AG04450 (cell line): ENCODE measurements around the gene LUC7L3. TPM values are rescaled to one million over a fixed set of nuclear protein-coding genes. Genes with fewer than 3 reads are reported as not detected.

Experiments
- CTCF ChIA-PET: fragments of 300-600, 350-600 bp; formaldehyde crosslinking; extraction: SDS; loops from one replicate; lab custom pipeline; 2022; ENCODE audit warnings: antibody characterized with exemption, inconsistent platforms; lab: Charles Lee
- POLR2A ChIA-PET: fragments of 350-600 bp; formaldehyde crosslinking; extraction: SDS; loops from one replicate; lab custom pipeline; 2021; ENCODE audit warnings: antibody characterized with exemption, inconsistent platforms; lab: Yijun Ruan, JAX
- DNase-seq: peaks from one replicate; pipeline ENCODE4 v3.0.0-alpha.2; 2011; ENCODE audit warnings: low read depth, low spot score
- H3K27ac ChIP-seq: one replicate; pipeline ENCODE4 v1.5.1; 2012; ENCODE audit warnings: low read depth, low read length, control low read depth
- H3K27me3 ChIP-seq: one replicate; pipeline ENCODE4 v1.6.0; 2012; ENCODE audit warnings: low read length; ENCODE audit not compliant: control insufficient read depth, insufficient read depth
- H3K4me3 ChIP-seq: 2 replicates; pipeline ENCODE4 v1.5.1; 2011; ENCODE audit warnings: mild to moderate bottlenecking, low read depth, low read length, control low read depth
- H3K9me3 ChIP-seq: 2 replicates; pipeline ENCODE4 v1.5.1; 2012; ENCODE audit warnings: low read length; ENCODE audit not compliant: control insufficient read depth, insufficient read depth
- CTCF ChIP-seq: IDR thresholded peaks from 2 replicates; pipeline ENCODE4 v1.5.1; 2011; ENCODE audit warnings: low read depth, low read length, control low read depth, inconsistent platforms
- polyA plus RNA-seq: library from polyadenylated mRNA; depleted of rRNA; stranded (reverse); fragments of >200 nt; gene quantifications from 2 replicates; pipeline ENCODE4 v1.2.3, GENCODE V29; 2011

The LUC7L3 gene
- polyA plus RNA-seq, 1 experiment, result 120 TPM

DNA sequence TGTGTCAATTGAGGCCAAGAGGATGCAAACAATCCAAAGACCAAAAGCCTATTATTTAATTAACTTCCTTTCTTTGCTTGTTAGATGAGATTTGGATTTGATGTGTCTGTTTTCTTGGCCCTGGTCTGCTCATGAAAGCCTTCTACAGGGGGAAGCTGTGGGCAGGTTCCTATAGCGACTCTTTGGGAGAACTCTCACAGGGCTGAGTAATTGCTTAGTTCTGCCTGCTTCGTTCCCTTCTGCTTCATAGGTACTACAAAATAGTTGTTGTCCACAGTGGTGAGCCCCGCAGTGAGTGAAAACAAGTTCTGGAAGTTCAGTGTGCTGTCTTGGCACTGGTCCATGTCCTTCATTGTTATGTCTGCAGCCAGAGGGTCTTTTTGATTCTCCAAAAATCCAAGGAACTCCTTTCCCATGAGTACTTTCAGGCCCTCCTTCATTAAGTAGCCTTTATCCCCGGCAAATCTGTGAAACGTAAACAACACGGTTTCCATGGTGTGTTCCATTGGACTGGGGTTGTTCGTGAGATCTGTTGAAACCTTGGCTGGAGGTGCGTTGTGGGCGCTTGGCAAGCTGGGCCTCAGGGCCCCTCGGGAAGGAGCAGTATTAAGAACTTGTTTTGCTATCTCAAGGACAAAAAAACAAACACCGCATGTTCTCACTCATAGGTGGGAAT, 77.9 kb downstream of the LUC7L3 start:
- ChIA-PET CTCF (interaction anchor here (1.0 to 1.6 kb wide), 3 partner anchors 14 to 55 kb away, joined by 3 to 5 read pairs (median 5); no protein-coding TSS in a partner anchor), POLR2A (no interaction called here)

GRCh38 chr17:50798424-50799288, 79.3 kb downstream of the LUC7L3 start:
- no peak for DNase-seq
- ChIA-PET CTCF (interaction anchor here (1.0 to 1.5 kb wide), 2 partner anchors 15 to 18 kb away, joined by 3 to 5 read pairs; no protein-coding TSS in a partner anchor), POLR2A (interaction anchor here (0.6 to 1.2 kb wide), 2 partner anchors 12 to 68 kb away, joined by 3 to 4 read pairs; partner anchors contain the start of gene TOB1)
- Histone ChIP-seq H3K27ac (no peak overlapping the region), H3K9me3 (no peaks in the 10 kb centered on the region), H3K27me3 (no peaks in the 10 kb centered on the region), H3K4me3 (no peak overlapping the region)
- no peak for TF ChIP-seq CTCF

More for the DNA sequence above, 77.9 kb downstream of the LUC7L3 start:
- no peak overlapping the region for H3K27ac ChIP-seq
- no peaks in the 10 kb centered on the region for H3K27me3 ChIP-seq
- DNase-seq, result no peak
- no peak overlapping the region for H3K4me3 ChIP-seq
- no peak for TF ChIP-seq CTCF
- H3K9me3 ChIP-seq, result no peaks in the 10 kb centered on the region

GRCh38 chr17:50799582-50799981, 80.2 kb downstream of the LUC7L3 start:
- POLR2A ChIA-PET, result no interaction called here
- no peak for DNase-seq
- CTCF ChIA-PET, result interaction anchor here (1.5 kb wide), 1 partner anchor 16 kb away, joined by 5 read pairs; no protein-coding TSS in a partner anchor
- Histone ChIP-seq H3K27me3 (no peaks in the 10 kb centered on the region), H3K27ac (no peak overlapping the region), H3K9me3 (no peaks in the 10 kb centered on the region), H3K4me3 (no peak overlapping the region)
- TF ChIP-seq CTCF, result no peak

DNA sequence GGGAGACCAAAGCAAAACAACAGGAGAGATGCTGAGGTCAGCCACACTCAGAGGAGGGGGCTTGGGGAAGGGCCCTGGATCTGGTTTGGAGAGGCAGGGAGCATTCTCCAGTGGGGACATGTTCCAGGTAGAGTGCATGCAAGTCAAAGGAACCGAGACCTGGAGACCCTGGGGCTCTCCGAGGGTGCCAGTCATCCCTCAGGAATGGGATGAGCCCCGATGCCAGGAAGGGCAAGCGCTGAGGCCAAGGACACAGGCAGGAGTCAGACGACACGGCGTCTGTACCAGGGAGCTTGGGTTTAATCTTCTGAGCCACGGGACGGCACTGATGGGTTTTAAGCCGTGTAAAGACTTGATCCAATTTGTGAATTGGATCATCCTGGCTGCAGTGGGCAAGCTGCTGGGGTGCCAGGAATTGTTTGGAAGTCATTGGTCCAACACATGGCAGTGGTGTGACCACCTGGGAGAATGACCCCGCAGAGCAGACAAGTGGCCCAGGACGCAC, 80.8 kb downstream of the LUC7L3 start:
- POLR2A ChIA-PET, result no interaction called here
- CTCF ChIA-PET, result interaction anchor here (3.7 kb wide), 1 partner anchor 17 kb away, joined by 19 read pairs; no protein-coding TSS in a partner anchor
- Histone ChIP-seq H3K27ac (no peak overlapping the region), H3K27me3 (no peaks in the 10 kb centered on the region), H3K4me3 (no peak overlapping the region), H3K9me3 (no peaks in the 10 kb centered on the region)
- no peak for TF ChIP-seq CTCF
- DNase-seq, result no peak
